T-helper 1 cell (primary cell): ENCODE measurements around the gene ANKS6.

Source experiments
- DNase-seq, 5 donors: peaks; one replicate each; pipeline ENCODE4 v3.0.0-alpha.2; 2012 to 2020
- total RNA-seq, 4 donors: gene quantifications; one replicate each; lab custom pipeline; 2026; lab: John Stamatoyannopoulos, UW

The ANKS6 gene
- total RNA-seq: 15.8 to 19.4 (median 17.1) reads per million in 4 donors

DNA sequence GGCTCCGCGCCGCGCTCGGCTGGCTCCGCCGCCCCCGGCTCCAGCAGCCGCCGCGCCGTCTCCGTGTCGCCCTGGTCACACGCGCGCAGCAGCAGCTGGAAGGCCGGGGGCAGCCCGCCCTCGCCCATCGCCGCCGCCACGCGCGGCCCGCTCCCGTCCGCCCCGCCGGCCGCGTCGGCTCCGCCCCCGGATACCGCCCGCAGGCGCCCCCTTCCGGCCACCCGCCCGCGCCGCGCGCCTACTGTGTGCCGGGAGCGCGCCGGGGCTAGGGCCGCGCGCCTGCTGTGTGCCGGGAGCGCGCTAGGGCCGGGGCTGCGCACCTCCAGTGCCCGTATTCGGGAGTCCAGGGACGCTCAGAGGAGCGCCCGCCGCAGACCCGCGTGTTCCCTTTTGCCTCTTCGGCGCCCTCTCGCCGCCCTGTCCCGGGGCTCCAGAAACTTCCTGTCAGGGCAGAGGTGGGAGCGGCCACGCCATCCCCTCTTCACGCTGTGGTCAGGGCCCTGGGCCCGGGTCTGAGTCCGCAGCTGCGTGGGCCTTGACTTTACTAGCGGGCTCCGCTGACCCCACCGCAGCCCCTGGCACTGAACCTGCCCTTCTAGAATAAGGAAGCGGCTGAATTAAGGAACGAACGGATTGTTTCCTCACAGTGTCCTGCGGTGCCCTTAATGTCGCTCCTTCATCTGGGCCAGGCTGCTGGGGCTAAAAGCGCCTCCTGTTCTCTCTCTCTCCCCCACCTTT, at the start of gene ANKS6:
Gene ANKS6, minus strand, starts transcription at position 192 of the 738 bp plus-strand sequence. Its CDS starts 64 bp downstream, at position 128.
- peak; percentile 65 to 81 (median 68) for DNase-seq

DNA sequence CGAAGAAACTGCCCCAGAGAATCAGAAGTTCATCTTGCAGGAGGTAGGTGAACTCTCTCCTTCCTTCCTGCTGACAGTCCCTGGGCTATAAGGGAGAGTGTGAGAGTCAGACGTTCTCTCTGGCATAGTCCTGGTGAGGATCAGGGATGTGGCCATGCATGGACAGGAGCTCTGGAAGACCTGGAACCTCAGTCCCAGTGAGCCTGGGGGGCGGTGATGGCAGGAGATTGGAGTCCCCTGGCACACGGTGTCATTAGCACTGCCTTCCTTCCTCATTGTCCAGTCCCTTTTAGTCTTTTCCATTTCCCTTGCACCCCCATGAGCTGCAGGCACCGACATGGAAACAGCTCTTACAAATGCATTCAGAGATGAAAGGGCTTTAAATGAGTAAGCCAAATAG, 49.7 kb upstream of the ANKS6 start:
- no peak for DNase-seq

DNA sequence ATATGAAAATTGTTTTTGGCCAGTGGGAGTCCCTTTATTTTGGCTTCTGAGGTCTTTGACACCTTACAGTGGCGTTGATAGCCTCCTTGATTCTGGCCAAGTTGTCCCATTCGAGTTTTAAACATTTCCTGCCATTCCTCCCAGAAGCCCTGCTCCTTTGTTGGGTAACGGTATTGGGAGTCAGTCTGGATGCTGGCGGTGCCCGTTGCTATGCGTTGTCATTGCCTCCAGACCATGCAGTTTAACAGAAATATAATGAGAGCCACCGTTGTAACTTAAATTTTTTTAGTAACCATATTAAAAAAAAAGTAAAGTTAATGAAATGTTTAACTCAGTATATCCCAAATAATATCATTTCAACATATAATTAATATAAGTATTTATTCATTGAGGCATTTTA, 46.2 kb upstream of the ANKS6 start:
- DNase-seq: no peak

DNA sequence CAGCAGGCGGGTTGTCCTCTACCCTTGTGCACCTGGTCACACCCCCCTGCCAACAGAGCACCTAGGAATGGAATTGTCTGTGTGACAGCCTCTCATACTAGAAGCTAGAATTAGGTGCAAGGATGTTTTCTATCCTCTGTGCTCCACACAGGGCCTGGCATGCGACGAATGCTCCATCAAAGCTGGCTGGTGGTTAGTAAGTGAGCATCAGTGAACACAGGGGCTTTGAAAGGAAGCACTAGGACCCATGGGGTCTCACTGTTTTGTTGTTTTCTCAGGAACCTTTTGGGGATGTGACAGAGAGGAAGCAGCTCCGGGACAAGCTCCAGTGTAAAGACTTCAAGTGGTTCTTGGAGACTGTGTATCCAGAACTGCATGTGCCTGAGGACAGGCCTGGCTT, 43.4 kb upstream of the ANKS6 start:
- no peak for DNase-seq

DNA sequence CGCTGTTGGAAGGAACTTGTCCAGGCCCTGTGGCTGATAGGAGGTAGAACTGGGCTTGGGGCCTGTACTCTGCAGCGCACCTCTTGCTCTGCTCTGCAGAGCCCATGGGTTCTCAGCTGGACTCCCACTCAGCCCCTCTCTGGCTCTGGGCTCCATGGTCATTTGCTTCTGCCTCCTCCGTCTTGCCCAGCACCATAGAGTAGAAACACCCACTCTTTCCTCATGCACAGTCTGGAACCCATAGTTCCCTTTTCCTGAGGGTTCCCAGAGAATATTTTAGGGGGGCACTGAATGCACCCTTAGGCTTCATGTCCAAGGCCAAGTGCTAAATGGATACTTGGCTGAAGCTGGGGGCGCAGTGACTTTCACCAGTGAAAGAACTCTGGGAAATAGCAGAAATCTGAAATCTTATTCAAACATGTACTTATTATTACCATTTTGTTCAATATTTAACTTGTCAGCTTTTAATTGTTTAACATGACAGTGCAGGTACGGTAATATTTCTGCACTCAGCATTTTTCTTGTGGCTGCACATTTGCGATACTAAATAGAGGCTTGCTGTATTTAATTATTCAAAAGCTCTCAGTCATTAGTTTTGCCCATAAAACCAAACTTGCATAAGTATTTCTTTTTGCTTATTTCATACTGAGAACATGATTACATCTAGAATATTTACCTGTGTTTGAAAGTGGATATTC, 42.7 kb upstream of the ANKS6 start:
- no peak for DNase-seq

DNA sequence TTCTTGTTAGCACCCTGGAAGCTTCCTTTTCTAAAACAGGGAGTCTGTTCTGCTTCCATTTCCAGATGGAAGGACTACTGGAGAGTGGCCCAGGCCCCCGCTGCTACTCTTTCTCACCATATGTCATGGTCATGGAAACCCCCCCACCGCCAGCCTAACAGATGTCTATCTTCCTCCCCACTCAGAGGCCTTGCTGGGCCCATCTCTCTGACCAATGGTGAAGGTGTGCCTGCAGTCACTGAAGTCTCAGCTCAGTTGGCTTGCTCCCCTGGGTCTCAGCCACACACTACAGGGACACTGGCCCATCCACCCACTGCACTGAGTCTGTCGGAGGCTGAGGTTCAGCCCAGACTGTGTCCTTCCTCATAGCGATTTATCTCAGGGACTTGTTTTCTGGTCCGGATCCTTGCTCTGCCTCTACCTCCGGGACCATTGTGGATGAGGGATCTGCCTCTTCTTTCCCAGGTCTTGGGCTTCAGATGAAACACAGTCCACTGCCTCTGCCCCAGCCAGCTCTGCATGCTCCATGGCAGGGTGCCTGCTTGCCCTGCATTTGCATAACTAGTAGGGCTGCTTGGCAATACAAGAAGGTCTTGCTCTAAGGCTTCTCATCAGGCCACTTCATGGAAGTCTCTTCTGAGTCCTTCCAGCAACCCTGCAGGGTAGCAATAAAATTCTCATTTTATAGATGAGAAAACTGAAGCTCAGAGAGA, 42.0 kb upstream of the ANKS6 start:
- no peak for DNase-seq

DNA sequence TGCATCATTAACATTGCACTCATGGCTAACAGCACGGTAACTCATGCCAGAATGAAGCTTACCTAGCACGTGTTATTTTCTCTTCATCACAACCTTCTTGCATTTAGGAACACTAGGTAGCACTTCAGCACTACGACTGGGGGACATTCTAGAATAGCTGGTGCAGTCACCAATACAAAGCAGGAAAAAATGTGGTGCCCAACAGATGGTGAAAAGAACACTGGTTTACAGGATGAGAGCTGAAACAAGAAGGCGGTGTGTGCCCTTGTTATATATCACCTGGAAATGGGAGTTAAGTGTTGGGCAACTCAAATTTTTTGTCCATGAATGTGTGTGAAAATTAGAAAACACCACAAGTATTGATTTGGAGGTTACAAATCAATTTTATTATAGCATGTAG, 41.2 kb upstream of the ANKS6 start:
- no peak for DNase-seq

DNA sequence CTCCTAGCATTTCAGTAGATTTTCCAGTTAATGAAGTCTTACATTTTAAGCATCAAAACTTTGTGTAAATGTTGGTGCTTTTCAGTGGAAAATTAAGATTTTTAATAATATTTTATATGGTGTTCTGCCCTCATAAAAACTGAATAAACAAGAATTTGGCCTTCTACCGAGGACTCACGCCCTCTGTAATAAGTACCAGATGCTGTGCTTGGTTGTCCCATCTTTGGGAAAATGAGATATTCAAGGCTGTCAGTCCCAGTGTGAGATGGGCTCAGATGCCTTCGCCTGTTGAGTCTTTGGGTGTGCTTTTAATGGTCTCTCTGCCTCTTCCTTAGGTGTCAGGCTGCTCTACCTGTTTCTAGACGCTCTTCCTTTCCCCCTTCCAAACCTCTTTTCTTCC, 39.9 kb upstream of the ANKS6 start:
- DNase-seq: no peak

DNA sequence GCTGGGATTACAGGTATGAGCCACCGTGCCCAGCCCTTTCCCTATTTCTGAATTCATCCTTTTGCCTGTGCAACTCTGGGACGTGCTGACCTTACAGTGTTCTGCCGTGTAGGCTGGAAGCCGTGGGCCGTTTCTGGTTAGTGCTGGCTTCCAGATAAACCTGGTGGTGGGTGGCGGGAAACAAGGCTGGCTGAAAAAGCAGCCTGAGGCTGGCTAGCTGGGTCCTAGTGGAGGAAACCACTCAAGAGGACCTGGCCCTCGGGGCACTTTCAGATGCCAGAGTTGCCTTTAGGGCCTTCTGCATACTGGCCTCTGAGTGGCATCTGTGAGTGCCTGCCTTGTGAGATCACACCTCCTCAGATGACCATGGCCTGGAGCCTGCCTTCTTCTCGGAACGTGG, 38.0 kb upstream of the ANKS6 start:
- DNase-seq: no peak

DNA sequence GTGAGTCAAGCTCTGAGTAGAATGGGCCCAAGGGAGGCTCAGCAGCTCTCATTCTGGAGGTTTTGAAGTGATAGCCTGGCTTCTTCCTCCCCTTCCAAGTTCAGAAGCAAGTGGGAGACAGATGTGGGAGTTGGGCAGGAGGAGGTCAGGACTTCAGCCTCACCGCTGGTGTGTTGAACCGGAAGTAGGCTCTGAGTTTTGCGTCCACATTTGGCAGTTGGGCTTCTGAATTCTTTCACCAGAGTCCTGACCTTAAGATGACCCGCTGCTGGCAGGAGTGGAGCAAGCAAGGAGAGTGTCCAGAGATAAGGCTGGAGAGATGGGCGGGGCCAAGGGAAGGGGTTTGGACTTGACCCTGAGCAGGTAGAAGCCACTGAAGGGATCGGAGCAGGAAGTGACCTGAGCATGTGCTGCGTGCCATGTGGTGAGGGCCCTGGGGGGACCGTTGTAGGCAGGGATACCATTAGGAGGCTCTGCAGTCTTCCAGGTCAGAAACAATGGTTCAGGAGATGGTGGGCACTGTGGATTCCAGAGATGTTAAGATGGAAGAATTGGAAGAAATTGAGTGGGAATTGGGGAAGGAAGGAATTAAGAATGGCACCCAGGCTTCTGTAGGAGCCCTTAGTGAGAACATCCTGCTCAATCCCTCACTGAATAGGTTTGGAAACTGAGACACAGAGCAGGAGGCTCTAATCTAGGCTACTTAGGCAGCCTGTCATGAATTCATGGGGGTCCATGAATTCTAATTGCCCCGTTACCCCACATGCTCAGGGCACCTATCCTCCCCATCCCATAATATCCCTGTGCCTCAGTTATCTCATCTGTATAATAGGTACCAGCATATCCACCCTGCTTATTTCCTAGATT, 37.0 kb upstream of the ANKS6 start:
- DNase-seq: no peak

DNA sequence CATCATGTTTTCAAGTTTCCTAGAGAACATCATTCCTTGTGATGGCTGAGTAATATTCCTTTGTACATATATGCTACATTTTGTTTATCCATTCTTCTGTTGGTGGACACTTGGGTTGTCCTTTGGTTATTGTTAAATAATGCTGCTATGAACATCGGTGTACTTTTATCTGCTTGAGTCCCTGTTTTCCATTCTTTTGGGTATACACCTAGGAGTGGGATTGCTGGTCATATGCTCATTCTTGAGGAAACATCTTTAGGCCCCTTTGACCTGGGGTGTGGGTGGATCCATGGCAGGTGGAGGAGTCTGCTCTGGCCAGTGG, 36.4 kb upstream of the ANKS6 start:
- no peak for DNase-seq

DNA sequence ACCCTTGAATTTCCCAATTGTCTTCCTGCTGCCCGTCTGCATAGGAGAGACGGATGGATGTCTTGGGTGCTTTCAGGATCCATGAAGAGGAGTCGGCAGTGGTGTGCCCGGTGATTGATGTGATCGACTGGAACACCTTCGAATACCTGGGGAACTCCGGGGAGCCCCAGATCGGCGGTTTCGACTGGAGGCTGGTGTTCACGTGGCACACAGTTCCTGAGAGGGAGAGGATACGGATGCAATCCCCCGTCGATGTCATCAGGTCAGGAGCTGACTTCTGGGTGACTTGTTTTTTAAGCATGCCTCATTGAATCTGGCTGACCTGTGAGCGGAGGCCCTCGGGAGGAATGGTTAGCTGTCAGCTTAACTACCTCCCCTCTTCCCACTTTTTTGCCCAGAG, 35.3 kb upstream of the ANKS6 start:
- DNase-seq: no peak

DNA sequence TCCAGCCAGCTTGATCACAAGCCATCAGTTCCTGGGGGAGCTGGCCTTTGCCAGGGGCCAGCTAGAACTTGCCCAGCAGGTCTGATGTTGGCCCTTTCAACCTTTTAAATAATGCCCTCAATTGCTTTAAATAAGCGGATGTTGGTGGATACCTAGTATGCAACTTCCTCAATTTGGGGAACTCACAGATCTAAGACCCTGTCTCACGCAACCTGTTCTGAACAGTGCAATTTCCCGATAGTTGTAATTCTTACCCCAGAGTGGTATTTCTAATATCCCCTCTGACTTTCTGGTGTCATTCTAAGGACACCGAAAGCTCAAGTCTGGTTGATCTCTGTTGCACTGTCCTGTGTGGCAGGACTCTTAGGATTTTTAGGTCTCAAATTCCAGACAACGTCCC, 34.2 kb upstream of the ANKS6 start:
- no peak for DNase-seq

DNA sequence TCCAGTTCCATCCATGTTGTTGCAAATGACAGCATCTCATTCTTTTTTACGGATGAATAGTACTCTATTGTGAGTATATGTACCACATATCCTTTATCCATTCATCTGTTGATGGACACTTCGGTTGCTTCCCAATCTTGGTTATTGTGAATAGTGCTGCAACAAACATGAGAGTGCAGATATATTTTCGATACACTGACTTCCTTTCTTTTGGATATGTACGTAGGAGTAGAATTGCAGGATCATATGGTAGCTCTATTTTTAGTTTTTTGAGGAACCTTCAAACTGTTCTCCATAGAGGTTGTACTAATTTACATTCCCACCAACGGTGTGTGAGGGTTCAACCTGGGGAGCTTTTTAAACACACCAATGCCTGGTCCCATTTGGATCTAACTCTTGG, 33.4 kb upstream of the ANKS6 start:
- DNase-seq: no peak

DNA sequence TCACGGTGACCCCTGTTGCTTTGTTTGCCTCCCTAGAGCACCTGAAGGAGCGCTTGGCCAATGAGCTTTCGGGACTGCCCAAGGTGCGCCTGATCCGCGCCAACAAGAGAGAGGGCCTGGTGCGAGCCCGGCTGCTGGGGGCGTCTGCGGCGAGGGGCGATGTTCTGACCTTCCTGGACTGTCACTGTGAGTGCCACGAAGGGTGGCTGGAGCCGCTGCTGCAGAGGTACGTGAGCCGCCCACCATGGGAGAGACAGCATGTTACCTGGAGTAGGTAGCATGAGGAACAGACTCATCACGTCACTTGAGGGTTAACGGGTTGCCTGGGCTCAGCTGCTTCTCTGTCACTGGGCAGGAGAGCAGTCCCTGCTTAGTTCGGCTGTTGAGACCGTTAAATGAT, 30.4 kb upstream of the ANKS6 start:
- no peak for DNase-seq

DNA sequence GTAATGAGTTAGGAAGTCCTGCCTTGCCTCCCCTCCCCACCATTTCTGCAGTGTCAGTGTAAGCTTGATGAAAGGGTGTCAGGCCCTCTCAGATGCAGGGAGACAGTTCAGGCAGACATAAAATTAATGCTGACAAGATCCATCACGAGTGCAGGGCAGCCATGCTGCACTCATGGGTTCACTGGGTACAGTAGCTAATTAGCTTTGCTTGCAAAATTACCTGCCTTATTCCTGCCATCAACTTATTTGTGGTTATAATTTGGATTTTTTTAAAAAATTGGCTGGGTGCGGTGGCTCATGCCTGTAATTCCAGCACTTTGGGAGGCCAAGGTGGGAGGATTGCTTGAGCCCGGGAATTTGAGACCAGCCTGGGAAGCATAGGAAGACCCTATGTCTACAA, 29.1 kb upstream of the ANKS6 start:
- no peak for DNase-seq

DNA sequence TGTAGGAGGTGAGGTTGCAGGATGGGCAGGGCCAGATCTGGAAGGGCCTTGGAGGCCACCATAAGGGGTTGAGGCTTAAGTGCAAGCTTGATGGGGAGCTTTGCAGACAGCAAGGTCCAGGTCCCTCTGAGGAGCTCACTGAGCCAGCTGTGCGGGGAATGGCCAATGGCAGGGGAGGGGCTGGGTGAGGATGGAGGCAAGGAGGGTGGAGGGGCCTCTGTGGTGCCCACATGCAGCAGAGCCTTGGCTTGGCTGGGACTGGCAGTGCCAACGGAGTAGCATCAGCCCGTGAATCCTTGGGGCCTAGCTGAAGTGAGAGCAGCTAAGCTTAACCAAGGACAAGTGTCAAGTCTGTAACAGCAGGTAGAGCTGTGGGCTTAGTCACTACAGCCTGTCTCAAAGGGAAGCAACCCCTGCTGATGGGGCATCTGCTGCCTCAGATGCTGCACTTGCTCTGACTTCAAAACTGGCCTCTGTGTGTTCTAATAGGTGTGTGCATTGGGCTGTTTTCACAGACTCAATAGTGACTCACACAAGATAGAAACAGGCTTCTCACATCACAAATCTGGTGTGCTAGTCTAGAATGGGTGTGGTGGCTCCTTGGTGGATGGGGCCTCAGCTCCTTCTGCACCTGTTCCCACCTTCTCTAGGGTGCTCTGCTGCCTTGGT, 27.4 kb upstream of the ANKS6 start:
- no peak for DNase-seq

DNA sequence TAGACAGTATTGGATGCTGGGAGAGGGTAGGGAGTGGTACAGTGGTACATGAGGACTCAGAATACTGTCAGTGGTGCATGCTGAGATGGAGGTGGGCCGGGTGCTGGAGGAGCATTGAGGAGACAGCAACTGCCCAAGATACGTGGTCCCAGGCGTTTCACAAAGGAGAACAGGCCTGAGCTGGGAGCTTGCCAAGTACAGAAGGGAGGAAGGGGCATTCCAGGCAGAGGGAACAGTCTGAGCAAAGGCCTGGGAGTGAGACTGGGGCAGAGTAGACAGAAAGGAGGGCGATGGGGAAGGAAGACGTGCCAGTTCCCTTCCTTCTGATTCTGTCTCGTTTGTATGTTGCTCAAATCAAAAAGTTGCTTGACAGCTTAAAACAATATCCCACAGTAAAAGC, 26.3 kb upstream of the ANKS6 start:
- DNase-seq: no peak

DNA sequence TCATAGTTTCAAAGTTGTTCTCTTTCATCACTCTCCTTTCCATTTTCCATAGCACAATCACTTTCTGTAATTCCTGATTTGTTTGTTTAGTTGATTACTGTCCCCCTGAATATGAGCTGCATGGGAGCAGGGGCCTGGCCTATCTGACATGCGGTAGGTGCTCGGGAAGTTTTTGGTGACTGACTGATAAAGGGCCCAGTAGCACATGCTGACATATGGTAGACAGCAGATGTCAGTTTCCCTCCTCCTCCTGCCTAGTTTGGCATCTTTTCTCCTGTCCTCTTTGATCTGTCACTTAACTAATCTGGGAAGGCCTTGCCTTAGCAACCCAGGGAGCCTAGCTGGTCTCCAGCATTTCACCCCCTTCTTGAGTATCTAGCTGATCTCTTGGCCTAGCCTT, 25.5 kb upstream of the ANKS6 start:
- DNase-seq: no peak

DNA sequence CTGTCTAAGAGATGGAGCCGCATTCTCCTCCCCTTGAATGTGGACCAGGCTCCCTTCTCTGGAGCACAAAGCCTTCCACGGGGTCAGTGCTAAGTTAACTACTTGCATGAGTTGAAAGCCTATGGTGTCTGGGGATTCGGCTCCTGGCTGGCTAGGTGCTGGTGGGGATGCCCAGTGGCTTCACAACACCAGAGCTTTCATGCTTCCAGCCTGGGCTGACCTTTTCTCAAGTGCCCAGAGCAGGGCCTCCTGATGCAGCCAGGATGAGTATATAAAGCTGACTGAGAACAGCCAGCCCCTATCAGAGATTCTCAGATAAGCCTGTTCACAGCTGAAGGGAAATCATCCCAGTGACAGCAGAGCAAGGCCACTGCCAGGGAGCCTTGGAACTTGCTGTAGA, 22.9 kb upstream of the ANKS6 start:
- no peak for DNase-seq

DNA sequence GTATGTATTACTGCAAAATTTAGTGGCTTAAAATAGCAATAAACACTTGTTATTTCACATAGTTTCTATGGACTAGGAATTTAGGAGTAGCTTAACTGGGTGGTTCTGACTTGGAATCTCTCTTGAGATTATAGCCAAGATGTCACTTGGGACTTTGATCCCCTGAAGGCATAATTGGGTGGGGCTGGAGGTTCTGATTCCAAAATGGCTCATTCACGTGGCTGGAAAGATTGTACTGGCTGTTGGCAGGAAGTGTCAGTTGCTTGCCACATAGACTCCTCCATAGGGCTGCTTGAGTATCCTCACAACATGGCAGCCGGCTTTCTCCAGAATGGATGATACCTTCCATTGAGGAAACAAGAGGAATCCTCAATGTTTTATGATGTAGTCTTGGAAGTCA, 22.4 kb upstream of the ANKS6 start:
- no peak for DNase-seq

DNA sequence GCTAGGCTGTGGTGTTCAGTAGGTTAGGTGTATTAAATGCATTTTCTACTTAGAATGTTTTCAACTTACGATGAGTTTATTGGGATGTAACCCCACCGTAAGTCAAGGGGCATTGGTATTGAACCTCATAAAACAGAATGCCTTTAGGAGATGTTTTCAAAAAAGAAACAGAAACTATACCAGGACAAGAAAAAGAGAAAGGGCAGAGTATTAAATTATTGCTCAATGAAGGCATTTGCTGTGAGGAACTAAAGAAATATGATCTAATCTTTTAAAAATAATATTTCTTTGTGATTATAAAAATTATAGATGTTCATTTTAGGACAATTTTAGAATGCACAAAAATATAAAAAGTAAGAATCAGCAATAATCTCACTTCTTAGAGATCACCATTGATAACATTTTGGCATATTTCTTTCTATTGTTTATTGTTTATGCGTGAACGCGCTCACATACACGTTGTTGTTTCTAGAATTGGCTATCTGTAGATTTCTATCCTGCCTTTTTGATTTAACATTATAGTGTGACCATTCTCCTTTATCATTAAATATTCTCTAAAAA, 19.1 kb upstream of the ANKS6 start:
- no peak for DNase-seq
